Measurements from ENCODE around the gene KCNIP4. TPM values are rescaled to one million over a fixed set of nuclear protein-coding genes. Genes with fewer than 3 reads are reported as not detected.
A peak's percentile ranks its signal among the peaks of the same experiment; 100 is the strongest.

The KCNIP4 gene
- total RNA-seq, 1 experiment from 2014 or later: 0.91 TPM

DNA sequence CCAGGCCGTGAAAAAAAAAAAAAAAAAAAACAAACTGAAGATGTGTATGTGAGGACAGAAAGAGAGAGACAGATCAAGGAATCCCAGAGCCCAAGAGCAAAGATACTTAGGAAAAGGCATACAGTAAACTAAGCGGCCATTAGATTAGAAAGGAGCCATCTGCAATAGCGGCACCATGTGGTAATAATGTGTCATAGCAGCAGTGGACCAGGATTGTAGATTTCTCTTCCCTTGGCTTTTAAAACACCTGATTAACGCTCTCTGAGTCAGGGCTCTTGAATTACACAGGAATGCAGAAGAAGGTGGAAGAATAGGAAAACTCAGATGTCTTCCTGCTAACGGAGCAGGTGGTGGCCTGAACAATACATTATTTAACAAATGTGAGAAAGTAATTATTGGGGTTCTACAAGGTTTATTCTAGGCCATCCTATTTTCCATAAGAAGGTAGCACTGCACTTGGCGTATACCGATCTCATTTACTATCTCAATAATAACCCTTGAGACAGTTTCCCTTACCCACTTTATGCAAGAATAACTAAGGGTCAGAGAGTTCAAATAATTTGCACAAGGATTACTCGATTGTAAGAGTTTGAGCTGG, 182.7 kb downstream of the KCNIP4 start:
- H3K27ac Mint-ChIP-seq (ENCODE audit: low read depth, unreplicated experiment): no peak overlapping the region
- H3K36me3 Mint-ChIP-seq (ENCODE audit: insufficient read depth, unreplicated experiment): no peaks in the 10 kb centered on the region
- ChIA-PET POLR2A (interaction anchor here (0.8 to 1.3 kb wide), 2 partner anchors 251 to 253 kb away, joined by 3 read pairs; no protein-coding TSS in a partner anchor), CTCF (interaction anchor here (0.6 to 10.8 kb wide), 23 partner anchors 12 to 957 kb away, joined by 3 to 385 read pairs (median 4); no protein-coding TSS in a partner anchor)
- peaks cover 6% of the 10 kb centered on the region for H3K4me1 Mint-ChIP-seq (ENCODE audit: insufficient read depth, unreplicated experiment)
- no TSS peak for BruUV-seq (replicated peaks)
- peak; percentile 76 for TF ChIP-seq CTCF (IDR thresholded peaks at IDR 0.05; ENCODE audit: unreplicated experiment)
- H3K9me3 Mint-ChIP-seq (ENCODE audit: unreplicated experiment): no peaks in the 10 kb centered on the region
- intact Hi-C loops (cut with micrococcal nuclease): loop anchor here (5.0 to 10.0 kb wide), 2 partner anchors 581 to 994 kb away; no protein-coding TSS in a partner anchor
- no peak overlapping the region for H3K4me3 Mint-ChIP-seq (ENCODE audit: unreplicated experiment)
- peak; percentile 73 for DNase-seq (ENCODE audit: unreplicated experiment)
- peaks cover 13% of the 10 kb centered on the region for H3K27me3 Mint-ChIP-seq (ENCODE audit: insufficient read depth, unreplicated experiment)

DNA sequence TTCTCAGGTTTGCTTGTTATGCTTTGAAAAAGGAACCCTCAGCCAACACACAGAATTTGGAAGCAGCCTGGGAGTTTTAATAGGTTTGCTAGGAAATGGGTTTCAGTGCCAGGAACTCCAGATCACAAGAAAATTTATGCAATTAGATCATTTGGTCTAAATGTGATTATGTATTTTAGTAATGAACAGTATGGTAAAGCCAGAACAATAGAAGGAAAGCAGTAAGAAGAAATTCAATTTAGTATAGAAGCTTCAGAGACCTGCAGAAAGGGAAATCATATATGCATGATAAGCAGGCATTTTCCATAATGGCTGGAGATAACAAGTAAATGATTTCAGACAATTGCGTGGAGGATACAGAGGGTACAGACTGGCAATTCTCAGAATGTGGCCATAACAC, 184.7 kb downstream of the KCNIP4 start:
- H3K27me3 Mint-ChIP-seq (ENCODE audit: insufficient read depth, unreplicated experiment): peaks cover 13% of the 10 kb centered on the region
- no peaks in the 10 kb centered on the region for H3K9me3 Mint-ChIP-seq (ENCODE audit: unreplicated experiment)
- POLR2A ChIA-PET: no interaction called here
- BruUV-seq (replicated peaks): no TSS peak
- H3K27ac Mint-ChIP-seq (ENCODE audit: low read depth, unreplicated experiment): no peak overlapping the region
- no peaks in the 10 kb centered on the region for H3K36me3 Mint-ChIP-seq (ENCODE audit: insufficient read depth, unreplicated experiment)
- no peaks in the 10 kb centered on the region for H3K4me1 Mint-ChIP-seq (ENCODE audit: insufficient read depth, unreplicated experiment)
- intact Hi-C loops (cut with micrococcal nuclease): loop anchor here (10.0 kb wide), 1 partner anchor 579 kb away; no protein-coding TSS in a partner anchor
- no peak overlapping the region for H3K4me3 Mint-ChIP-seq (ENCODE audit: unreplicated experiment)
- CTCF ChIA-PET: interaction anchor here (0.8 to 10.8 kb wide), 7 partner anchors 10 to 991 kb away, joined by 3 to 385 read pairs (median 10); no protein-coding TSS in a partner anchor
- TF ChIP-seq CTCF (IDR thresholded peaks at IDR 0.05; ENCODE audit: unreplicated experiment): no peak
- no peak for DNase-seq (ENCODE audit: unreplicated experiment)

DNA sequence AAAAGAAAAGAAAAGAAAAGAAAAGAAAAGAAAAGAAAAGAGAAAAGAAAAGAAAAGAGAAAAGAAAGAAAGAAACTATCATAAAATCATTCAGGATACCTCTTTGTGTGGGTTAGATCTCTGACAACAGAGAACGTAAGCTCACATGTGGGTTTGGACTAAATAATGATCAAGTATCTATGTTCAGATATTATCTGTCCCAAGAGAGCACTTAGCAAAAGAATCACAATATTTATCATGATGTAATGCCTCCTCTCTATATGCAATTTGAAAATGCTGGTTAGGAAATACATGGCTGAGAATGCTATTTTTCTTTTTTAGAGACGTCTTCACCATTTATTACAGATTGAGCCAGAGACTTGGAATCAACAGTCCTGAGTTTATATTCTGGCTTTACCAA, 191.3 kb downstream of the KCNIP4 start:
- H3K9me3 Mint-ChIP-seq (ENCODE audit: unreplicated experiment): no peaks in the 10 kb centered on the region
- TF ChIP-seq CTCF (IDR thresholded peaks at IDR 0.05; ENCODE audit: unreplicated experiment): no peak
- ChIA-PET CTCF (interaction anchor here (1.5 kb wide), 1 partner anchor 246 kb away, joined by 7 read pairs; no protein-coding TSS in a partner anchor), POLR2A (no interaction called here)
- H3K36me3 Mint-ChIP-seq (ENCODE audit: insufficient read depth, unreplicated experiment): no peaks in the 10 kb centered on the region
- DNase-seq (ENCODE audit: unreplicated experiment): no peak
- intact Hi-C loops (cut with micrococcal nuclease): no loop called here
- no peak overlapping the region for H3K27ac Mint-ChIP-seq (ENCODE audit: low read depth, unreplicated experiment)
- no TSS peak for BruUV-seq (replicated peaks)
- no peaks in the 10 kb centered on the region for H3K27me3 Mint-ChIP-seq (ENCODE audit: insufficient read depth, unreplicated experiment)
- no peaks in the 10 kb centered on the region for H3K4me1 Mint-ChIP-seq (ENCODE audit: insufficient read depth, unreplicated experiment)
- H3K4me3 Mint-ChIP-seq (ENCODE audit: unreplicated experiment): no peak overlapping the region

- Mint-ChIP-seq H3K4me1 (ENCODE audit: insufficient read depth, unreplicated experiment) (peaks cover 7% of the 10 kb centered on the region), H3K4me3 (ENCODE audit: unreplicated experiment) (no peak overlapping the region), H3K27me3 (ENCODE audit: insufficient read depth, unreplicated experiment) (peaks cover 8% of the 10 kb centered on the region), H3K36me3 (ENCODE audit: insufficient read depth, unreplicated experiment) (no peaks in the 10 kb centered on the region), H3K9me3 (ENCODE audit: unreplicated experiment) (no peaks in the 10 kb centered on the region), H3K27ac (ENCODE audit: low read depth, unreplicated experiment) (no peak overlapping the region)
- DNase-seq (ENCODE audit: unreplicated experiment): no peak
- no TSS peak for BruUV-seq (replicated peaks)
- POLR2A ChIA-PET: no interaction called here
- CTCF ChIA-PET: interaction anchor here (0.6 to 2.5 kb wide), 8 partner anchors 7 to 569 kb away, joined by 3 to 10 read pairs (median 3); no protein-coding TSS in a partner anchor
- no peak for TF ChIP-seq CTCF (IDR thresholded peaks at IDR 0.05; ENCODE audit: unreplicated experiment)
- intact Hi-C loops (cut with micrococcal nuclease): no loop called here
These were observed 195.3 kb downstream of the KCNIP4 start for GRCh38 chr4:21753084-21753760.
